HK-2 (cell line): ENCODE measurements around the gene ZNF385A.
A peak's percentile ranks its signal among the peaks of the same experiment; 100 is the strongest.

Experiments used
- DNase-seq: peaks from one replicate; pipeline ENCODE4 v3.0.0-alpha.2; 2018; ENCODE audit not compliant: unreplicated experiment

ZNF385A gene

GRCh38 chr12:54392485-54393206 lies 8.1 kb upstream of the ZNF385A start:
- no peak for DNase-seq

DNA sequence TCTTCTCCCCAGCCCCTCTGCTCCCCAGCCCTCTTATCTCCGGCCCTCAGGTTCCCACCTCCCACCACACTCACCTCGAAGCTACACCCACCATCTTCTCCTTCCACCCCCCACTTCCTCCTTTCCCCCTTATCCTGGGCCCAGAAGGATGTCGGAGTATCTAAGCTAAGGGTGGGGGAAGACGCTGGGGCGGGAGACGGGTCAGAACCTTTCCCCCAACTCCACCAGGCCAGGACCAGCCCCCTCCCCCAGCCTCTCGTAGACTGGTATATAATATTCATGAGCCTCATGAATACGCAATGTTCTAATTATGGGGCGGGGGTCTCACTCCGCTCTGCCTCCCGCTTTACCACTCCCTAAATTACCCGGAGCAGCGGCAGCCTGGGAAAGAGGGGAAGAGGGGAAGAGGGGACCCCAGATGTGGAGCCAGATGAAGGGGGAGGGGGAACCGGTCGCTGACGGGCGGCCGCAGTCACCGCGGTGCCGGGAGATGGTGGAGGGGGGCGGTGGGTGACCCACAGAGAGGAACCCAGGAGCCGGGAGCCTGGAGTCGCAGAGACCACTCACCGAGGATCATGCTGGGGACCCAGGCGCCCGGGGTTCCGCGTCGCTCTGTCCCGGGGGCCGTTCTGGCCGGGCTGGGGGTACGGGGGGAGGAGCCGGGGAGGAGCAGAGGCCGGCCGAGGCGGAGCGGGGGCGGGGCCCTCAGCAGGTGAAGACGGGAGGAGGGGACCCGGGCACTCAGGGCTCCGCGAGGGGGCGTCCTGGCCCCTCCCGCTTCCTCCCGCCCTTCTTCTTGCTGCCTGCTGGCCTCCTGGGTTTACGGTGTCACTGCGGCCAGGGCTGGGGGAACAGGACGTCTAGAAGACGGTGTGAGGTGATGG lies 6.4 kb upstream of the ZNF385A start:
- DNase-seq, result no peak

DNA sequence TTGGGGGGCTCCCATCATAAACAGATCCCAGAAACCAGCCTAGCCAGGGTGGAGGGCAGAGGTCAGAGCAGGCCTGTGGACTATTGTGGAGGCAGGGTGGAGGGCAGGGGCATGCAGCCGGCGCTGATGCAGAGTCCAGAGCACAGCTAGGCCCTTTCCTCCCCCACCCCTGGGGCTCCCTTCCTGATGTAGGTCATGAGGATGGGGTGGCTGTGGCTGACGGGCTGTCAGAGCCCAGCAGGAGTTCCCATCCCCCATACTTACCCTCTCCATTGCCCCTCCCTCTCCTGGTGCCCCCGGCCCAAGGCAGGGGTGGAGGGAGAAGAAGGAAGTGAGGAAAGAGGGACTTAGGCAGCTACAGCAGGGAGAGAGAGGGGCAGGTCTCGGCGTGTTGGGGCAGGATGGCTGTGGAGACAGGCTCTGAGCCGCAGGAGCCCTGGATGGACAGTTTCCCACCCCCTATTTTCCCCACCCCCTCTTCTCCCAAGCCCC lies 5.7 kb upstream of the ZNF385A start:
- DNase-seq, result no peak

GRCh38 chr12:54389607-54390175 lies 5.2 kb upstream of the ZNF385A start:
- no peak for DNase-seq

DNA sequence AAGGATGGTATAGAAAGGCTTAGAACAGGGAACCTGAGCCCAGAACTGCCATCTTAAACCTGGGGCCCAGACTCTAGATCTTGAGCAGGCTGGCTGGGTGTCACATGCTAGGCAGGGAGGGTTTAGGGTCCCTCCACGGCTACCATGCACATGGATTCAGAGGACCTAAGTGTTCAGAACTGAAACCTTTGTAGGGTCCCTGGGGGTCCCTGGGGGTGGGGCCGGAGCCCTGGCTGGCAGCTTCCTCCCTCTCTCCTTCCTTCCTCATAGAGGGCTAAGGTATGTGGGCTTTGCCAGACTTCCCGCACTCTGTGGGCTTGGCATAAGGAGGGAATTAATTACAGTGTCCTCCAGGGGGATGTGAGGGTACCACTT lies 4.6 kb upstream of the ZNF385A start:
- DNase-seq, result no peak

DNA sequence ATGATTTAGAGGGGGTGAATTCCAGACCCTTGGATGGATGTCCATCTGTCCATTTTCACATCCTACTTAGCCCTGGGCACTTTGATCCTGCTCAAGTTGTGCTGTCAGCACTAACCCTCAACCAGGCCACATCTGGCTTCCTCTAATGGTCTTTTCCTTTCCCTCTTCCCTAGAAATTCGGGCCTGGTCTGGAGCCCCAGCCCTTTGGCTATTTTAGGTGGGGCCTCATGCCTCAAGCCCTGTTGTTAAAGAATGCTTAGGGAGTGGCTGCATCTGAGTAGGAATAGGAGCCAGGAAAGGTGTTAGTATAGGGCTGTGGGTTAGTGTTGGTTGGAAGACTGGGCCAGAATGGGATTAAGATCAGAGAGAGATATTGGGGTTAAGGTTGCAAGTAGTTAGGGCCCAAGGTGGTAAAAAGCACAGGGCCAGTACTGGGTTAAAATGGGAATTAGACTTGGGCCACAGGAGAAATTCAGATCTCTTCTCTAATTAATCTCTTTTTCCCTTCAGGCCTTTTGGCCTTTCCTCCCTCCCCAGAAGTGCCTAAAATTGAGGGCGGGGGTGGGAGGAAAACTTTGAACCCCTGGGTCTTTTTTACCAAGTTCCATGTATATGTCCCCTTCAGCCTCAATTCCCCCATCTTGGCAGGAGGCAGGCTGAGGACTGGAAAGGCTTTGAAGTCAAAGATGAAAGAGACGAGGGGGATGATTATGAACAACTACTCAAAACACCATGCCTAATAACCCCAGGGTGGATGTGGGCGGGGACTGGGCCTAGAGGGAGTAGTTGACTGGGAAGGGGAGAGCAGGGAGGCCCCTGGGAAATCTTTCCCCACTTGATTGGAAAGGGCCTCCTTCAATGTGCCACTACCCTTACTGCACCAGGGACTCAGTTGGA lies 4.0 kb upstream of the ZNF385A start:
- no peak for DNase-seq

DNA sequence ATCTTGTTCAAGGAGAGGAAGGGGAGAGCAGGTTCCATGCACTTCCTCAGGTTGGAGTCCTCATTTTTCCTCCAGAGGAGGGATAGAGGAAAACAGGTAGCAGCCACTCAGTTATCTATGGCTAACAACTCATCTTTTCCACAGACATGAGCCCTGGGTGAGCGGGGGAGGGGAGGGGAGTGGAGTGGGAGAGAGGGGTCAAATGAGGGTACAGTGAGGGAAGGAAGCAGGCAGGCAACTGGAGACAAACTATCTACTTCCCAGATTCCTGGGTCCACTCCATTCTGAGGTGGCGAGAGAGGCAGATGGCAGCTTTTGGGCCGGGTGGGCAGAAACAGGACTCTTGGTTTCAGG lies 2.6 kb upstream of the ZNF385A start:
- no peak for DNase-seq

GRCh38 chr12:54386403-54387113 lies 2.0 kb upstream of the ZNF385A start:
- no peak for DNase-seq

- no peak for DNase-seq
Observed at GRCh38 chr12:54385251-54385914, 850 bp upstream of the ZNF385A start.

- DNase-seq, result peak; percentile 65
Observed at GRCh38 chr12:54383041-54383609, 1.4 kb downstream of the ZNF385A start.

GRCh38 chr12:54381136-54381535 lies 3.4 kb downstream of the ZNF385A start:
- no peak for DNase-seq

DNA sequence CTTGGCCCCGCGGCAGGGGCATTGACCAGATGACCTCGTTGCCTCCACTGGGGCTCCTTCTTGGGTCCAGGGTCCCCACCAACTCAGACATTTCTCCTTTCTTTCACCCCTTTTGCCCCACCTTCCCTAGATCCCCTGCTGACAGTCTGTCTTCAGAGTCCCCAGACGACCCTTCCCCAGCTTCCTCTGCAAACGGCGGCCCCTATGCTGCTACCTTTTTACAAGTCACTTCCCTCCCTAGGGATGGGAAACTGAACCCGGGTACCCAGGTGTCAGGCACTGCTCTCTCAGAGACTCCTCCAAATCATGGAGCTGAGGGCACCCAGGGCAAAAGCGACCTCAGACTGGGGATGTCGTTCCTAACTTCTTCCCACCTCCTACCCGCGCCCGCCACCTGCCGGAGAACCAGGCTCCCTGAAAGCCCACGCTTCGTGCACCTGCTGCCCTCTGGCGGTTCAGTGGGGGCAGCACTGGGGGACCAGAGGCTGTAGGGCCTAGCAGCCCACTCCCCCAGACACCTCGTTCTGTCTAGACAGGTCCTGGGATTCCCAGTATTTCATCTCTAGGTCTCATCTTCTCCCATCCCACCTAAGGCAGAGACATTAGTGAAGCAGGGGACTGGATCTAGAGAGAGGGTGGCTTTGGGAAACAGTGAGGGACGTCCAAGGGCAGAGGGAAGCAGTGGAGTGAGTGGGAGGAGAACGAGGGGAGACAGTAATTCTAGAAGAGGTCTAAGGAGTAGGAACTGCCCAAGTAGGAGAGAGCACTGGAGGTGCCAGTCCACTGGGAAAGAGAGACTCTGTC lies 4.9 kb downstream of the ZNF385A start:
- DNase-seq, result peak; percentile 91

DNA sequence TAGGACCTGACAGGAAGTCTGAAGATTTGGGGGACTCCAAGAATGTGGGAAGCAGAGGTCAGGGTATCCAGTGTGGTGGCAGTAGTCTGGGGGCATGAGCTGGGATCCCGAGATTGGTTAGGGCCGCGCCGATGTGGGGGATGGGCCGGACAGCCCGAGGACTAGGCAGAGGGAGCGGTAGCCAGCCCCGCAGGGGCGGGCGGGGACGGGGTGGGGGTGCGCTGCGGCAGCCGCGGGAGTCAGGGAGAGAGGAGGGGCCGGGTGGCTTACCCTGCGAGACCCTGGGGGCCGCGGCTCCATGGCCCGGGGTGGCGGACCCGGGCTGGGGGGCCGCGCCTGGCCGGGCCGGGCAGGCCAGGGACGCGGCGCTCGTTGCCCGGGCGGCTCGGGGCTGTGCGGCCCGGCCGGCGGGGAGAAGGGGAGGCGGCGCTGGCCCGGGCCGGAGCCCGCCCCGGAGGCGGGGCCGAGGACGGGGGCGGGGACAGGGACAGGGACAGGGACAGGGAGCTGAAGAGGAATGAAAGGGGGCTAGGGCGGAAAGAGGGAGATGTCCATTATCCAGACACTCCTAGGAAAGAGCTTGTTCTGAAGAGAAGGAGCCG lies 5.6 kb downstream of the ZNF385A start:
- DNase-seq, result peak; percentile 64

- DNase-seq, result no peak
Observed at GRCh38 chr12:54377797-54378515, 6.6 kb downstream of the ZNF385A start.

DNA sequence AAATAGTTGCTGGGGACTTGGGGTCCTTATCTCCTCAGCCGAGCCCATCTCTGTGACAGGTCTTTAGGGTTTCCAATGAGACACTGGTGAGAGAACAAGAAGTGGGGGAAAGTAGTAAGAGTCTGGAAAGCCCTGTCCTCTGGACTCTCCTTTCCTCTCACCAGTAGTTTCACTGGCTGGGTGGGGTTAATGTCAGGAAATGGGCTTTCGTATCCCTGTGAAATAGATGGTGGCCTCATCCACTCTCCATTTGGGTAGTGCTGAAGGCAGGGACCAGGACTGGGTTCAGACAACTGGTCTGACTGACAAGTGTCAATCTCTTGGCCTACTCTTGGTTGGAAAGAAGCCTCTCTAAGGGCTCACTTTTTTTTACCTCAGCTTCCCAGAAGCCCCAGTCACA lies 7.5 kb downstream of the ZNF385A start:
- DNase-seq, result no peak

DNA sequence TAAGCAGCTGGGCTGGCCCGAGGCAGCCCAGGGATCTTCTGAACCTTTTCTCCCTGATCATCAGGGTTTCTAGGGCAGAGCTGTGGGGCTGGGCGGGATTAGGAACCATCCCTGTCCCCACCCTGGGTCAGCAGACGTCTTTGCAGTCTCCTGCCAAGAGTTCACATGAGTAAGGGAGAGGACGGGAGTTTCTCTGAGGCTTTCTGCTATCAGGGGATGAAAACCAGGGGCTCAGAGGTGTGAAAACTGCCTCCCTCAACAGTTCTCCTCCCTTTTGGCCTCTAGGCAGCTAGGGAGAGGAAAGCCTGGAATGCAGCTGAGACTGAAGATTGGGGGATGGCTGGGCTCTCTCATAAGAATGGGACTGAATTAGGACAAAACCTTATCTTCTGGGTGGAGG lies 7.9 kb downstream of the ZNF385A start:
- no peak for DNase-seq

GRCh38 chr12:54375259-54375579 lies 9.3 kb downstream of the ZNF385A start:
- no peak for DNase-seq

DNA sequence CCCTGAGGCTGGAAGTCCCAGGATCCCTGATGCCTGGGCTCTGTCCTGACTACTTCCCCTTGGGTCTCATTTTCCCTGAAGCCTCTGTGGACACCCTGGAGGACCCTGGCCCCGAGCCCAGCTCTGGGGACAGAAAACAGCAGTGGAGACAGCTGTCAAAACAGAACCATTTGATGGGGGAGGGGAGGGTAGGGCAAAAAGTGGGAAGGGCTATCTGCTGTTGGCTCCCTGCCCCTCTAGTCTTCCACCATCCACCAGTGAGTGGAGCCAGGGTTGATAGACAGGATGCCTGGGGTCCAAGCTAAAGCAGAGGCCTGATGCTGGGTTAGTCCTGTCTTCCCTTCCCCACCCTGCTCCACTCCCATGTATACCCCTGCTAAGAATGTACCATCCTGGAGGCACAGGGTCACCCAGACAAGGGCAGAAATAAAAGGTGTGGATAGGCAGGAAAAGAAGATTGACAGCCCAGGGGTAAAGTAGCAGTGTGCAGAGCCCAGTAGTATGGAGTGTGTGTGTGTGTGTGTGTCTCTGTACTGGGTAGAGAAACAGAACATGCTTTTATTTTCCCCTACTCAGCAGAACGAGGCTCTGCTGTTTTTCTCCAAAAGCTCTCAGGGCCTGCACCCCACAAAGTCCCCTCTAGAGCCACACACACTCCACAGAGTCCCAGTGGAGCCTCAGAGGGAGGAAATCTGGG lies 9.8 kb downstream of the ZNF385A start:
- DNase-seq, result no peak
